A673 (cell line): ENCODE results near the gene GALNT9. TPM values are rescaled to one million over a fixed set of nuclear protein-coding genes. Genes with fewer than 3 reads are reported as not detected.

Source experiments
- BruUV-seq: library from RNA; stranded (reverse); fragments of 400-500 nt; replicated peaks from 2 replicates; lab custom pipeline; 2021; lab: Mats Ljungman, UMichigan
- CTCF ChIA-PET: fragments of 300-600 bp; sonication (Branson Sonifier 250); formaldehyde crosslinking; loops from one replicate; lab custom pipeline; 2022; ENCODE audit warnings: antibody characterized with exemption; lab: Charles Lee
- POLR2A ChIA-PET: fragments of 300-600 bp; sonication (Branson Sonifier 250); formaldehyde crosslinking; loops from one replicate; lab custom pipeline; 2022; ENCODE audit warnings: antibody characterized with exemption; ENCODE audit not compliant: low non-redundant PET; lab: Charles Lee
- DNase-seq: peaks from one replicate; pipeline ENCODE4 v3.0.0-alpha.2; 2015; ENCODE audit warnings: low spot score
- H3K27ac ChIP-seq: fragments of 200-600 bp; sonication (generic); 2 replicates; pipeline ENCODE4 v1.5.1; 2016; ENCODE audit warnings: mixed run types, low read depth, mild to moderate bottlenecking, mixed read lengths, antibody characterized with exemption, low read length; ENCODE audit not compliant: poor library complexity, severe bottlenecking
- H3K27me3 ChIP-seq: fragments of 200-600 bp; sonication (generic); replicated peaks from 2 replicates; pipeline ENCODE4 v1.6.1; 2017; ENCODE audit warnings: mixed run types, low read depth, mild to moderate bottlenecking, mixed read lengths, antibody characterized with exemption, low read length; ENCODE audit not compliant: insufficient read depth, poor library complexity
- H3K36me3 ChIP-seq: fragments of 200-600 bp; sonication (generic); 2 replicates; pipeline ENCODE4 v1.6.1; 2016; ENCODE audit warnings: mixed run types, mild to moderate bottlenecking, mixed read lengths, antibody characterized with exemption, low read length; ENCODE audit not compliant: insufficient read depth, poor library complexity, severe bottlenecking
- H3K4me1 ChIP-seq: fragments of 200-600 bp; sonication (generic); 2 replicates; pipeline ENCODE4 v1.6.1; 2017; ENCODE audit warnings: mixed run types, mild to moderate bottlenecking, mixed read lengths, antibody characterized with exemption, low read length; ENCODE audit not compliant: insufficient read depth, poor library complexity, severe bottlenecking
- H3K4me3 ChIP-seq: fragments of 200-600 bp; sonication (generic); 2 replicates; pipeline ENCODE4 v1.5.1; 2016; ENCODE audit warnings: low read depth, mixed run types, mild to moderate bottlenecking, mixed read lengths, low read length; ENCODE audit not compliant: poor library complexity, severe bottlenecking
- H3K9me3 ChIP-seq: fragments of 200-600 bp; sonication (generic); 2 replicates; pipeline ENCODE4 v1.6.1; 2016; ENCODE audit warnings: mixed run types, low read depth, mild to moderate bottlenecking, mixed read lengths, antibody characterized with exemption, low read length; ENCODE audit not compliant: poor library complexity, severe bottlenecking
- CTCF ChIP-seq: fragments of 300-800, 200-600 bp; sonication (generic); conservative IDR thresholded peaks from 2 replicates; pipeline ENCODE4 v1.5.1; 2017; ENCODE audit warnings: low read depth, mild to moderate bottlenecking, antibody characterized with exemption, low read length, moderate library complexity, mixed read lengths
- EZH2 ChIP-seq: fragments of 200-600 bp; sonication (generic); IDR thresholded peaks from 2 replicates; pipeline ENCODE4 v1.6.1; 2017; ENCODE audit warnings: borderline replicate concordance, low read depth, mild to moderate bottlenecking, mixed read lengths, antibody characterized with exemption, low read length; ENCODE audit not compliant: poor library complexity, severe bottlenecking
- intact Hi-C: fragments of 100-400 bp; cut with micrococcal nuclease; formaldehyde crosslinking; loops from one replicate; pipeline ENCODE4 v1.10.0; 2022; ENCODE audit not compliant: unreplicated experiment
- total RNA-seq: library from RNA; stranded (reverse); gene quantifications from 2 replicates; pipeline ENCODE4 v1.2.3, GENCODE V29; 2021

Gene GALNT9
- total RNA-seq, 1 experiment from 2014 or later = 7.4 TPM

DNA sequence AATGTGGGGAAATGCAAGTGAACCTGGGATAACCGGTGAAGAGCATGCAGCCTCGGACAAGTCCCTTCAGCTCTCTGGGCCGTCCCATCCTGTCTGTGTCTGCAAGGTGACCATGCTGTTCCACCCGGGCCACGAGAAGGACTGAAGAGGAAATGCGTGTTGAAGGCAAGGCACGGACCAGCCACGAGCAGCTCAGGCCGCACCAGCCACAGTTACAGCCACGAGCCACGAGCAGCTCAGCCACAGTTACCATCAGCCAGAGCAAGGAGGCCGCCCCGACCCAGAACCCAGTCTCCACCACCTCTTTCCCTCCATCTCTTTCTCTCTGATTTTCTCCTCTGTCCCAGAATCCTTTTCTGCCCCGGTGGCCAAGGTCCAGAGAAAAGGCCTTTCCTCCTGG lies 18.8 kb upstream of the GALNT9 start:
- intact Hi-C loops = no loop called here
- H3K9me3 ChIP-seq = no peaks in the 10 kb centered on the region
- no peak overlapping the region for H3K27ac ChIP-seq
- H3K36me3 ChIP-seq = no peaks in the 10 kb centered on the region
- BruUV-seq = no TSS peak
- DNase-seq = no peak
- peaks cover 12% of the 10 kb centered on the region for H3K4me1 ChIP-seq
- CTCF ChIA-PET = no interaction called here
- no peak for TF ChIP-seq EZH2
- TF ChIP-seq CTCF = no peak
- peaks cover 8% of the 10 kb centered on the region for H3K27me3 ChIP-seq
- no peak overlapping the region for H3K4me3 ChIP-seq
- POLR2A ChIA-PET = no interaction called here

DNA sequence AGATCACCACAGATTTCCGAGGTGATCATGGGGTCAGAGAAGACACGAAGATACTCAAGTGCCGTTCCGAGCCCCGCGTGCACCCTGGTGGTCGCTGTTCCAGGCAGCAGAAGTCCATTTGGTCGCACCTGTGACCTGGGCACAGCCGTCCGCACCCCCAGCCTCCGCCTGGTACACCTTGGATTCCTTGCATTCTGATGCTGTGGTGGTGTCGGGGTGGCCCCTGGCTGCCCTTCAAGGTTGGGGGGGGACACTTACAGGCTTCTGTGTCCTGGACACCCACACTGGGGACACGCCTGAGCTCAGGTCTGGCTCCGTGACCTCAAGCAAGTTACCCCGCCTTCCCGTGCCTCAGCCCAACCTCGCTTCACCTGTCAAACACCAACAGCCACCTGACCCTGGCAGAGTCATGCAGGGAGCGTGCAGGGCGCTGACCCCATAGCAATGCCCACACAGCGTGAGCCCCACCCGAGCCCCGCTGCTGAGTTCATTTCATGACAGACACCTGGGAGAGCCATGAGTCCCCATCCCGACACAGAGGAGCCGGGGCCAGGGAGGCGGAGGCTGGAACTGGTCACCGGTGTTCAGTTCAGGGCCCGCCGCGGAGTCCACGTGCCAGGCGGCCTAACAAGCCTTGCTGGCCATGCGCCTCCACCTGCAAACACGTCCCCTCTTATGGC lies 17.9 kb upstream of the GALNT9 start:
- peaks cover 8% of the 10 kb centered on the region for H3K27me3 ChIP-seq
- TF ChIP-seq CTCF = no peak
- no peak for TF ChIP-seq EZH2
- intact Hi-C loops = no loop called here

GRCh38 chr12:132346471-132347175 lies 17.2 kb upstream of the GALNT9 start:
- Histone ChIP-seq H3K9me3 (no peaks in the 10 kb centered on the region), H3K27me3 (peaks cover 8% of the 10 kb centered on the region), H3K27ac (no peak overlapping the region), H3K4me1 (peaks cover 15% of the 10 kb centered on the region), H3K4me3 (no peak overlapping the region), H3K36me3 (no peaks in the 10 kb centered on the region)
- no TSS peak for BruUV-seq
- POLR2A ChIA-PET = no interaction called here
- intact Hi-C loops = no loop called here
- DNase-seq = no peak
- CTCF ChIA-PET = no interaction called here
- TF ChIP-seq EZH2 (no peak), CTCF (no peak)

More for the DNA sequence above, 17.9 kb upstream of the GALNT9 start:
- no peaks in the 10 kb centered on the region for H3K36me3 ChIP-seq
- H3K27ac ChIP-seq = no peak overlapping the region
- no TSS peak for BruUV-seq
- H3K4me3 ChIP-seq = no peak overlapping the region
- ChIA-PET CTCF (no interaction called here), POLR2A (no interaction called here)
- no peaks in the 10 kb centered on the region for H3K9me3 ChIP-seq
- no peak for DNase-seq
- peaks cover 15% of the 10 kb centered on the region for H3K4me1 ChIP-seq
